ENCODE measurements around the gene HNRNPUL2. TPM values are rescaled to one million over a fixed set of nuclear protein-coding genes. Genes with fewer than 3 reads are reported as not detected.

Gene HNRNPUL2
- 22.6 and 24.3 TPM in 2 replicates for total RNA-seq

GRCh38 chr11:62727165-62727871 lies at the start of gene HNRNPUL2:
TSS of gene HNRNPUL2 (minus strand) at chr11:62727457. CDS start at chr11:62727156, 301 bp downstream.

GRCh38 chr11:62771144-62772021 lies 44.1 kb upstream of the HNRNPUL2 start, which contains the start of gene TAF6L:
TSS of gene TAF6L (plus strand) at chr11:62771396. CDS start at chr11:62775784, 4,388 bp downstream.

GRCh38 chr11:62753736-62754603 lies 26.7 kb upstream of the HNRNPUL2 start, which contains the start of gene ZBTB3:
TSS of gene ZBTB3 (minus strand) at chr11:62754160. CDS start at chr11:62753664, 496 bp downstream.

GRCh38 chr11:62728171-62728988 lies 1.1 kb upstream of the HNRNPUL2 start, which contains the start of gene TTC9C:
TSS of gene TTC9C (plus strand) at chr11:62728486. CDS start at chr11:62728849, 363 bp downstream.

GRCh38 chr11:62707277-62707861 lies 19.9 kb downstream of the HNRNPUL2 start, which contains the start of the genes BSCL2 and GNG3:
TSS of gene BSCL2 (minus strand) at chr11:62707424. CDS start at chr11:62707195, 229 bp downstream.
TSS of gene GNG3 (plus strand) at chr11:62707676. CDS start at chr11:62708296, 620 bp downstream.

GRCh38 chr11:62689421-62690183 lies 37.7 kb downstream of the HNRNPUL2 start, which contains the start of gene LRRN4CL:
TSS of gene LRRN4CL (minus strand) at chr11:62689530. CDS start at chr11:62688508, 1,022 bp downstream.

GRCh38 chr11:62678770-62679696 lies 48.2 kb downstream of the HNRNPUL2 start, which contains the start of gene UBXN1:
TSS of gene UBXN1 (minus strand) at chr11:62679073. CDS start at chr11:62678923, 150 bp downstream.

GRCh38 chr11:62671608-62672389 lies 55.5 kb downstream of the HNRNPUL2 start, which contains the start of the genes LBHD1 and UQCC3:
TSS of gene LBHD1 (minus strand) at chr11:62672267. CDS start at chr11:62670031, 2,236 bp downstream.
TSS of gene UQCC3 (plus strand) at chr11:62671673. CDS start at chr11:62671746, 73 bp downstream.

GRCh38 chr11:62665075-62665598 lies 62.1 kb downstream of the HNRNPUL2 start, which contains the start of the genes C11orf98 and CSKMT:
TSS of gene C11orf98 (minus strand) at chr11:62665210. CDS start at chr11:62665169, 41 bp downstream.
TSS of gene CSKMT (plus strand) at chr11:62665312. CDS start at chr11:62665880, 568 bp downstream.

Small RNA genes within 50 kb of the gene (small RNA-seq; reads per million reads assigned to genes)
- not detected for gene SNORA57

Other genes starting within 250 kb of the HNRNPUL2 start
- 791 and 990 TPM in 2 replicates for gene AHNAK, start 180.7 kb downstream of the HNRNPUL2 start, total RNA-seq
- gene EEF1G, start 153.6 kb downstream of the HNRNPUL2 start, total RNA-seq: 1,113 and 1,272 TPM in 2 replicates
- 8.5 and 12.6 TPM in 2 replicates for gene TUT1, start 135.9 kb downstream of the HNRNPUL2 start, total RNA-seq
- gene MTA2, start 125.6 kb downstream of the HNRNPUL2 start, total RNA-seq: 195 and 203 TPM in 2 replicates
- 28.2 and 35.3 TPM in 2 replicates for gene EML3, start 114.7 kb downstream of the HNRNPUL2 start, total RNA-seq
- 3.7 and 5.1 TPM in 2 replicates for gene ROM1, start 114.2 kb downstream of the HNRNPUL2 start, total RNA-seq
- gene B3GAT3, start 105.5 kb downstream of the HNRNPUL2 start, total RNA-seq: 11.8 and 12.3 TPM in 2 replicates
- gene GANAB, start 80.8 kb downstream of the HNRNPUL2 start, total RNA-seq: 219 and 230 TPM in 2 replicates
- gene INTS5, start 74.2 kb downstream of the HNRNPUL2 start, total RNA-seq: 23.5 and 27.5 TPM in 2 replicates
- 32.7 and 44.0 TPM in 2 replicates for gene C11orf98, start 62.2 kb downstream of the HNRNPUL2 start, total RNA-seq
- gene CSKMT, start 62.1 kb downstream of the HNRNPUL2 start, total RNA-seq: 7.7 and 10.6 TPM in 2 replicates
- 5.8 and 5.9 TPM in 2 replicates for gene UQCC3, start 55.8 kb downstream of the HNRNPUL2 start, total RNA-seq
- gene LBHD1, start 55.2 kb downstream of the HNRNPUL2 start, total RNA-seq: 4.8 and 6.0 TPM in 2 replicates
- 96.7 and 129 TPM in 2 replicates for gene UBXN1, start 48.4 kb downstream of the HNRNPUL2 start, total RNA-seq
- gene LRRN4CL, start 37.9 kb downstream of the HNRNPUL2 start, total RNA-seq: not detected in 2 replicates
- 16.5 and 16.8 TPM in 2 replicates for gene BSCL2, start 20.0 kb downstream of the HNRNPUL2 start, total RNA-seq
- not detected in 2 replicates for gene GNG3, start 19.8 kb downstream of the HNRNPUL2 start, total RNA-seq
- gene TTC9C, start 1.0 kb upstream of the HNRNPUL2 start, total RNA-seq: 27.1 and 32.9 TPM in 2 replicates
- 7.2 and 8.0 TPM in 2 replicates for gene ZBTB3, start 26.7 kb upstream of the HNRNPUL2 start, total RNA-seq
- 44.5 and 48.2 TPM in 2 replicates for gene POLR2G, start 34.1 kb upstream of the HNRNPUL2 start, total RNA-seq
- 16.2 and 19.7 TPM in 2 replicates for gene TAF6L, start 43.9 kb upstream of the HNRNPUL2 start, total RNA-seq
- gene TMEM179B, start 59.9 kb upstream of the HNRNPUL2 start, total RNA-seq: 28.4 and 31.9 TPM in 2 replicates
- 8.9 and 10.1 TPM in 2 replicates for gene TMEM223, start 64.5 kb upstream of the HNRNPUL2 start, total RNA-seq
- gene NXF1, start 78.0 kb upstream of the HNRNPUL2 start, total RNA-seq: 47.5 and 52.9 TPM in 2 replicates
- 28.1 TPM in 2 replicates for gene STX5, start 104.6 kb upstream of the HNRNPUL2 start, total RNA-seq
- gene TEX54, start 105.4 kb upstream of the HNRNPUL2 start, total RNA-seq: not detected in 2 replicates
- gene WDR74, start 112.1 kb upstream of the HNRNPUL2 start, total RNA-seq: 38.7 and 44.7 TPM in 2 replicates
- gene SLC3A2, start 153.4 kb upstream of the HNRNPUL2 start, total RNA-seq: 128 and 158 TPM in 2 replicates
- not detected in 2 replicates for gene CHRM1, start 193.9 kb upstream of the HNRNPUL2 start, total RNA-seq